Breast epithelium (tissue), 3 donors: Measurements from ENCODE around the gene CAMTA1.

Source experiments
- CTCF ChIP-seq, 3 donors: fragments of 450-650 bp; IDR thresholded peaks; one replicate each; pipeline ENCODE4 v1.5.1; 2016 to 2017; ENCODE audit warnings: antibody characterized with exemption in 3 of 3, mild to moderate bottlenecking in 3 of 3, moderate library complexity in 3 of 3
- POLR2AphosphoS5 ChIP-seq, 3 donors: sonication (generic); formaldehyde crosslinking; IDR thresholded peaks; one replicate each; pipeline ENCODE4 v1.6.1; 2017; ENCODE audit warnings: antibody characterized with exemption in 3 of 3

GRCh38 chr1:6956488-6957159 is 171.4 kb downstream of the CAMTA1 start:
- TF ChIP-seq CTCF (IDR thresholded peaks at IDR 0.05) (no peak), POLR2AphosphoS5 (IDR thresholded peaks at IDR 0.05) (no peak)
